ENCODE results near the gene SUPT3H. TPM values are rescaled to one million over a fixed set of nuclear protein-coding genes. Genes with fewer than 3 reads are reported as not detected.
A peak's percentile ranks its signal among the peaks of the same experiment; 100 is the strongest.

The SUPT3H gene
- total RNA-seq, 2 experiments from 2014 or later = 8.7 to 9.0 TPM

GRCh38 chr6:45351076-45351475, 26.7 kb downstream of the SUPT3H start:
- H3K27ac Mint-ChIP-seq = no peak overlapping the region
- DNase-seq = no peak
- peaks cover 9% of the 10 kb centered on the region for H3K36me3 Mint-ChIP-seq (ENCODE audit: low read depth)
- ChIA-PET CTCF (interaction anchor here (1.1 to 2.2 kb wide), 4 partner anchors 10 to 43 kb away, joined by 3 to 8 read pairs (median 6); no protein-coding TSS in a partner anchor), POLR2A (no interaction called here)
- H3K4me3 Mint-ChIP-seq = no peak overlapping the region
- peaks cover 1% of the 10 kb centered on the region for H3K9me3 Mint-ChIP-seq
- peaks cover 6% of the 10 kb centered on the region for H3K4me1 Mint-ChIP-seq
- H3K27me3 Mint-ChIP-seq = no peaks in the 10 kb centered on the region

GRCh38 chr6:45350186-45350710, 27.5 kb downstream of the SUPT3H start:
- ChIA-PET CTCF (interaction anchor here (0.6 to 2.2 kb wide), 3 partner anchors 10 to 101 kb away, joined by 3 to 8 read pairs (median 7); no protein-coding TSS in a partner anchor), POLR2A (no interaction called here)
- peaks cover 1% of the 10 kb centered on the region for H3K9me3 Mint-ChIP-seq
- H3K4me1 Mint-ChIP-seq = peaks cover 6% of the 10 kb centered on the region
- H3K4me3 Mint-ChIP-seq = no peak overlapping the region
- no peak for DNase-seq
- no peak overlapping the region for H3K27ac Mint-ChIP-seq
- peaks cover 9% of the 10 kb centered on the region for H3K36me3 Mint-ChIP-seq (ENCODE audit: low read depth)
- no peaks in the 10 kb centered on the region for H3K27me3 Mint-ChIP-seq

GRCh38 chr6:45344900-45345299, 32.8 kb downstream of the SUPT3H start:
- Mint-ChIP-seq H3K4me3 (no peak overlapping the region), H3K9me3 (no peaks in the 10 kb centered on the region), H3K36me3 (ENCODE audit: low read depth) (peaks cover 5% of the 10 kb centered on the region), H3K4me1 (no peaks in the 10 kb centered on the region), H3K27ac (no peak overlapping the region), H3K27me3 (no peaks in the 10 kb centered on the region)
- POLR2A ChIA-PET = no interaction called here
- CTCF ChIA-PET = interaction anchor here (1.2 kb wide), 1 partner anchor 578 kb away, joined by 3 read pairs; no protein-coding TSS in a partner anchor
- DNase-seq = no peak

- Mint-ChIP-seq H3K27ac (no peak overlapping the region), H3K9me3 (no peaks in the 10 kb centered on the region), H3K27me3 (no peaks in the 10 kb centered on the region), H3K4me3 (peak overlapping the region; percentile 36), H3K36me3 (ENCODE audit: low read depth) (no peaks in the 10 kb centered on the region), H3K4me1 (peaks cover 26% of the 10 kb centered on the region)
- POLR2A ChIA-PET = no interaction called here
- CTCF ChIA-PET = interaction anchor here (0.9 to 1.2 kb wide), 3 partner anchors 11 to 50 kb away, joined by 3 read pairs; partner anchors contain the start of gene SUPT3H
- DNase-seq = no peak
Measured at GRCh38 chr6:45328523-45328922, 49.2 kb downstream of the SUPT3H start.

- Mint-ChIP-seq H3K4me3 (peak within 1 kb of the TSS; percentile 36), H3K9me3 (no peaks in the 10 kb centered on the region), H3K27me3 (no peaks in the 10 kb centered on the region), H3K36me3 (ENCODE audit: low read depth) (no peaks in the 10 kb centered on the region), H3K4me1 (peaks cover 30% of the 10 kb centered on the region), H3K27ac (no peak within 1 kb of the TSS)
- ChIA-PET CTCF (interaction anchor here (0.9 to 1.2 kb wide), 3 partner anchors 11 to 50 kb away, joined by 3 read pairs; partner anchors contain the start of gene SUPT3H), POLR2A (no interaction called here)
- peak; percentile 10 for DNase-seq
Measured at GRCh38 chr6:45327956-45328522, 49.7 kb downstream of the SUPT3H start, which contains the start of gene RUNX2. Gene RUNX2 (plus strand): TSS chr6:45328330. CDS start chr6:45328727, 397 bp downstream.

GRCh38 chr6:45326698-45327417, 50.9 kb downstream of the SUPT3H start:
- ChIA-PET CTCF (no interaction called here), POLR2A (no interaction called here)
- no peaks in the 10 kb centered on the region for H3K9me3 Mint-ChIP-seq
- H3K27me3 Mint-ChIP-seq = no peaks in the 10 kb centered on the region
- no peak overlapping the region for H3K4me3 Mint-ChIP-seq
- H3K4me1 Mint-ChIP-seq = peaks cover 34% of the 10 kb centered on the region
- no peak overlapping the region for H3K27ac Mint-ChIP-seq
- DNase-seq = no peak
- no peaks in the 10 kb centered on the region for H3K36me3 Mint-ChIP-seq (ENCODE audit: low read depth)

GRCh38 chr6:45323656-45324224, 54.0 kb downstream of the SUPT3H start:
- CTCF ChIA-PET = interaction anchor here (0.6 kb wide), 1 partner anchor 391 kb away, joined by 3 read pairs; no protein-coding TSS in a partner anchor
- Mint-ChIP-seq H3K4me3 (no peak overlapping the region), H3K9me3 (no peaks in the 10 kb centered on the region), H3K27ac (no peak overlapping the region), H3K27me3 (no peaks in the 10 kb centered on the region), H3K4me1 (peaks cover 39% of the 10 kb centered on the region), H3K36me3 (ENCODE audit: low read depth) (no peaks in the 10 kb centered on the region)
- POLR2A ChIA-PET = interaction anchor here (0.5 kb wide), 1 partner anchor 73 kb away, joined by 3 read pairs; no protein-coding TSS in a partner anchor
- no peak for DNase-seq

- no peak overlapping the region for H3K4me3 Mint-ChIP-seq
- DNase-seq = no peak
- H3K27ac Mint-ChIP-seq = no peak overlapping the region
- peaks cover 8% of the 10 kb centered on the region for H3K36me3 Mint-ChIP-seq (ENCODE audit: low read depth)
- H3K4me1 Mint-ChIP-seq = peaks cover 24% of the 10 kb centered on the region
- CTCF ChIA-PET = no interaction called here
- H3K9me3 Mint-ChIP-seq = peaks cover 6% of the 10 kb centered on the region
- H3K27me3 Mint-ChIP-seq = no peaks in the 10 kb centered on the region
- POLR2A ChIA-PET = no interaction called here
Measured at GRCh38 chr6:45320349-45320748, 57.4 kb downstream of the SUPT3H start.

- CTCF ChIA-PET = no interaction called here
- no peak for DNase-seq
- Mint-ChIP-seq H3K36me3 (ENCODE audit: low read depth) (peaks cover 44% of the 10 kb centered on the region), H3K27ac (no peak overlapping the region), H3K9me3 (peaks cover 31% of the 10 kb centered on the region), H3K4me1 (peaks cover 41% of the 10 kb centered on the region), H3K4me3 (no peak overlapping the region), H3K27me3 (no peaks in the 10 kb centered on the region)
- POLR2A ChIA-PET = no interaction called here
Measured at GRCh38 chr6:45314146-45314545, 63.6 kb downstream of the SUPT3H start.

- H3K27me3 Mint-ChIP-seq = no peaks in the 10 kb centered on the region
- CTCF ChIA-PET = interaction anchor here (1.2 to 1.5 kb wide), 2 partner anchors 9 to 41 kb away, joined by 4 read pairs; no protein-coding TSS in a partner anchor
- H3K4me1 Mint-ChIP-seq = peaks cover 43% of the 10 kb centered on the region
- H3K9me3 Mint-ChIP-seq = peaks cover 47% of the 10 kb centered on the region
- POLR2A ChIA-PET = no interaction called here
- peak overlapping the region; percentile 15 for H3K4me3 Mint-ChIP-seq
- H3K36me3 Mint-ChIP-seq (ENCODE audit: low read depth) = peaks cover 64% of the 10 kb centered on the region
- peak; percentile 48 for DNase-seq
- peak overlapping the region; percentile 89 for H3K27ac Mint-ChIP-seq
Measured at GRCh38 chr6:45310118-45310788, 67.5 kb downstream of the SUPT3H start.

- Mint-ChIP-seq H3K4me3 (no peak overlapping the region), H3K36me3 (ENCODE audit: low read depth) (peaks cover 50% of the 10 kb centered on the region), H3K9me3 (peaks cover 35% of the 10 kb centered on the region), H3K4me1 (peaks cover 22% of the 10 kb centered on the region), H3K27ac (no peak overlapping the region), H3K27me3 (no peaks in the 10 kb centered on the region)
- ChIA-PET CTCF (no interaction called here), POLR2A (no interaction called here)
- no peak for DNase-seq
Measured at GRCh38 chr6:45305546-45305945, 72.2 kb downstream of the SUPT3H start.

- POLR2A ChIA-PET = no interaction called here
- Mint-ChIP-seq H3K36me3 (ENCODE audit: low read depth) (peaks cover 33% of the 10 kb centered on the region), H3K27me3 (no peaks in the 10 kb centered on the region), H3K4me3 (no peak overlapping the region), H3K4me1 (peaks cover 7% of the 10 kb centered on the region), H3K27ac (no peak overlapping the region), H3K9me3 (peaks cover 22% of the 10 kb centered on the region)
- CTCF ChIA-PET = no interaction called here
- no peak for DNase-seq
Measured at GRCh38 chr6:45302832-45303231, 74.9 kb downstream of the SUPT3H start.
